HL-60 (cell line): Measurements from ENCODE around the gene MYOZ3.
A peak's percentile ranks its signal among the peaks of the same experiment; 100 is the strongest.

ENCODE experiments used
- DNase-seq, 2 experiments: peaks; one replicate each; pipeline ENCODE4 v3.0.0-alpha.2; 2010 to 2020; ENCODE audit warnings: low read depth in 1 of 2, low spot score in 1 of 2
- H3K27ac ChIP-seq: fragments of 250-450 bp; sonication (Bioruptor Pico); replicated peaks from 2 replicates; pipeline ENCODE4 v1.5.1; 2020; ENCODE audit warnings: mild to moderate bottlenecking, moderate library complexity
- H3K27me3 ChIP-seq: fragments of 250-450 bp; sonication (Bioruptor Pico); 2 replicates; pipeline ENCODE4 v1.5.1; 2021; ENCODE audit warnings: mild to moderate bottlenecking, moderate library complexity; ENCODE audit not compliant: insufficient read depth, poor library complexity, severe bottlenecking
- H3K4me3 ChIP-seq: replicated peaks from 2 replicates; pipeline ENCODE4 v1.5.1; 2011; ENCODE audit warnings: mild to moderate bottlenecking, control low read depth, low read length; ENCODE audit not compliant: insufficient read depth
- CTCF ChIP-seq: IDR thresholded peaks from one replicate; pipeline ENCODE4 v1.5.1; 2011; ENCODE audit warnings: low read length, control low read depth, inconsistent platforms; ENCODE audit not compliant: insufficient read depth
- GABPA ChIP-seq: IDR thresholded peaks from 2 replicates; pipeline ENCODE4 v1.6.1; 2012; ENCODE audit warnings: low read depth
- POLR2AphosphoS5 ChIP-seq: IDR thresholded peaks from 2 replicates; pipeline ENCODE4 v1.6.1; 2012; ENCODE audit warnings: low read depth
- REST ChIP-seq: IDR thresholded peaks from 2 replicates; pipeline ENCODE4 v1.6.1; 2012; ENCODE audit warnings: low read depth; ENCODE audit not compliant: insufficient replicate concordance
- SPI1 ChIP-seq: IDR thresholded peaks from 2 replicates; pipeline ENCODE4 v1.6.1; 2012; ENCODE audit warnings: low read depth, mild to moderate bottlenecking, borderline replicate concordance

Gene MYOZ3

GRCh38 chr5:150670275-150670947 lies 9.4 kb downstream of the MYOZ3 start:
- no peak overlapping the region for H3K27ac ChIP-seq
- H3K27me3 ChIP-seq, result peaks cover 6% of the 10 kb centered on the region
- no peak for DNase-seq
- no peak overlapping the region for H3K4me3 ChIP-seq
- TF ChIP-seq POLR2AphosphoS5, result no peak
- no peak for TF ChIP-seq GABPA
- TF ChIP-seq CTCF, result no peak
- TF ChIP-seq REST, result no peak
- TF ChIP-seq SPI1, result no peak

- H3K27ac ChIP-seq, result no peak overlapping the region
- peaks cover 6% of the 10 kb centered on the region for H3K27me3 ChIP-seq
- no peak for DNase-seq
- TF ChIP-seq POLR2AphosphoS5, result no peak
- no peak for TF ChIP-seq GABPA
- no peak for TF ChIP-seq CTCF
- TF ChIP-seq SPI1, result no peak
- no peak overlapping the region for H3K4me3 ChIP-seq
Observed at GRCh38 chr5:150670948-150671310, 9.9 kb downstream of the MYOZ3 start.

GRCh38 chr5:150671509-150672236 lies 10.6 kb downstream of the MYOZ3 start:
- Histone ChIP-seq H3K27me3 (peaks cover 6% of the 10 kb centered on the region), H3K27ac (no peak overlapping the region), H3K4me3 (peak overlapping the region; percentile 55)
- TF ChIP-seq REST (no peak), POLR2AphosphoS5 (no peak), SPI1 (no peak), CTCF (no peak), GABPA (no peak)
- DNase-seq, result peak in 1 of 2 experiments; percentile 54
